HepG2 (cell line): ENCODE measurements around the gene ACBD7. TPM values are rescaled to one million over a fixed set of nuclear protein-coding genes. Genes with fewer than 3 reads are reported as not detected.
A peak's percentile ranks its signal among the peaks of the same experiment; 100 is the strongest.

Source experiments
- CREM ChIP-seq, 2 experiments: sonication (generic) in 1 of 2; formaldehyde crosslinking in 1 of 2; IDR thresholded peaks; 2 replicates each; pipeline versions ENCODE4 v1.4.0 to v1.6.1; 2016 to 2020; ENCODE audit warnings: antibody characterized with exemption in 1 of 2, mild to moderate bottlenecking in 1 of 2, missing genetic modification reagents in 1 of 2
- MTA1 ChIP-seq: sonication (generic); formaldehyde crosslinking; IDR thresholded peaks from 2 replicates; pipeline ENCODE4 v1.4.0; 2020; ENCODE audit warnings: missing genetic modification reagents, mild to moderate bottlenecking, borderline replicate concordance
- MTF1 ChIP-seq: sonication (generic); formaldehyde crosslinking; IDR thresholded peaks from 2 replicates; pipeline ENCODE4 v1.5.0; 2020; ENCODE audit warnings: missing genetic modification reagents
- NFATC3 ChIP-seq: sonication (generic); formaldehyde crosslinking; IDR thresholded peaks from 2 replicates; pipeline ENCODE4 v1.5.1; 2020; ENCODE audit warnings: mild to moderate bottlenecking, missing genetic modification reagents
- POLR2AphosphoS2 ChIP-seq: IDR thresholded peaks from 2 replicates; pipeline ENCODE4 v1.6.1; 2011; ENCODE audit warnings: low read depth, low read length, improper control_type of control experiment
- PRDM15 ChIP-seq: sonication (generic); formaldehyde crosslinking; IDR thresholded peaks from 2 replicates; pipeline ENCODE4 v1.4.0; 2020; ENCODE audit warnings: missing genetic modification reagents
- SP2 ChIP-seq: sonication (generic); formaldehyde crosslinking; IDR thresholded peaks from 2 replicates; pipeline ENCODE4 v1.5.1; 2020; ENCODE audit warnings: mild to moderate bottlenecking, missing genetic modification reagents
- SP4 ChIP-seq: sonication (generic); formaldehyde crosslinking; IDR thresholded peaks from 2 replicates; pipeline ENCODE4 v1.8.1; 2023; ENCODE audit warnings: mild to moderate bottlenecking, missing genetic modification reagents
- TEAD3 ChIP-seq: optimal IDR thresholded peaks from 2 replicates; pipeline ENCODE3; 2016; ENCODE audit warnings: borderline replicate concordance
- ZNF101 ChIP-seq: sonication (generic); formaldehyde crosslinking; IDR thresholded peaks from 2 replicates; pipeline ENCODE4 v1.4.0; 2020; ENCODE audit warnings: mild to moderate bottlenecking, low read depth, missing genetic modification reagents, borderline replicate concordance
- ZNF143 ChIP-seq: sonication (generic); formaldehyde crosslinking; IDR thresholded peaks from 2 replicates; pipeline ENCODE4 v1.4.0; 2020; ENCODE audit warnings: missing genetic modification reagents
- ZNF550 ChIP-seq: sonication (generic); formaldehyde crosslinking; IDR thresholded peaks from 2 replicates; pipeline ENCODE4 v1.4.0; 2020; ENCODE audit warnings: mild to moderate bottlenecking, missing genetic modification reagents, borderline replicate concordance
- ZNF615 ChIP-seq: sonication (generic); formaldehyde crosslinking; IDR thresholded peaks from 2 replicates; pipeline ENCODE4 v1.5.0; 2020; ENCODE audit warnings: mild to moderate bottlenecking, missing genetic modification reagents, borderline replicate concordance
- ZNF781 ChIP-seq: sonication (generic); formaldehyde crosslinking; IDR thresholded peaks from 2 replicates; pipeline ENCODE4 v1.5.1; 2020; ENCODE audit warnings: borderline replicate concordance, mild to moderate bottlenecking, missing genetic modification reagents; ENCODE audit errors: not compliant biosample characterization
- ZNF839 ChIP-seq: sonication (generic); formaldehyde crosslinking; IDR thresholded peaks from 2 replicates; pipeline ENCODE4 v1.4.0; 2020; ENCODE audit warnings: missing genetic modification reagents, mild to moderate bottlenecking, borderline replicate concordance
- polyA plus RNA-seq, 8 experiments: library from polyadenylated mRNA; depleted of rRNA in 3 of 8; stranded (reverse) in 7 of 8; unstranded in 1 of 8; fragments of >200 nt; fragmentation: Illumina TruSeq in 4 of 8; extraction: Trizol in 4 of 8; gene quantifications; 2 replicates each; pipeline versions ENCODE4 v1.2.1 to v1.2.3, GENCODE V29; 2011 to 2016; ENCODE audit warnings: low read depth in 4 of 8, missing spikeins in 1 of 8, mixed read lengths in 1 of 8; ENCODE audit not compliant: insufficient read depth in 1 of 8
- total RNA-seq, 5 experiments: library from RNA; depleted of rRNA; stranded (reverse); fragments of >200 nt; fragmentation: Illumina TruSeq; extraction: Trizol; gene quantifications; 2 replicates each; pipeline ENCODE4 v1.2.3, GENCODE V29; 2016; ENCODE audit warnings: low read depth in 1 of 5
- TF ChIP-seq, protein P1 (sequence below): sonication (generic); formaldehyde crosslinking; IDR thresholded peaks from 2 replicates; pipeline ENCODE4 v1.4.0; 2020; ENCODE audit warnings: missing genetic modification reagents
- TF ChIP-seq, protein P2 (sequence below): sonication (generic); formaldehyde crosslinking; IDR thresholded peaks from 2 replicates; pipeline ENCODE4 v1.8.1; 2023; ENCODE audit warnings: mild to moderate bottlenecking, missing genetic modification reagents
- TF ChIP-seq, protein P3 (sequence below): sonication (generic); formaldehyde crosslinking; IDR thresholded peaks from 2 replicates; pipeline ENCODE4 v1.5.0; 2020; ENCODE audit warnings: missing genetic modification reagents
- TF ChIP-seq, protein P4 (sequence below): IDR thresholded peaks from 2 replicates; pipeline ENCODE4 v1.6.1; 2016; ENCODE audit warnings: missing genetic modification reagents, missing compliant biosample characterization

The ACBD7 gene
- total and polyA plus RNA-seq, 2 of the 13 experiments (the other 11 are each of a cell fraction or from before 2014, with no cell fraction given): 1.4 to 2.6 TPM

- TF ChIP-seq NFATC3 (CRISPR knock-in tag) (no peak), MTF1 (CRISPR knock-in tag) (no peak), PRDM15 (CRISPR knock-in tag) (peak; percentile 89), ZNF101 (CRISPR knock-in tag) (no peak), ZNF781 (CRISPR knock-in tag) (no peak), ZNF143 (CRISPR knock-in tag) (no peak), MTA1 (CRISPR knock-in tag) (no peak), ZNF615 (CRISPR knock-in tag) (no peak), POLR2AphosphoS2 (no peak), CREM (IDR thresholded peaks at IDR 0.05) (no peak), CREM (CRISPR knock-in tag; IDR thresholded peaks at IDR 0.05) (no peak), SP4 (CRISPR knock-in tag) (peak; percentile 75; the same call in 1 of the 2 replicates), ZNF839 (CRISPR knock-in tag) (no peak), SP2 (CRISPR knock-in tag) (peak; percentile 69), TEAD3 (CRISPR knock-in tag) (peak; percentile 33), ZNF550 (no peak)
- TF ChIP-seq, protein P1, sequence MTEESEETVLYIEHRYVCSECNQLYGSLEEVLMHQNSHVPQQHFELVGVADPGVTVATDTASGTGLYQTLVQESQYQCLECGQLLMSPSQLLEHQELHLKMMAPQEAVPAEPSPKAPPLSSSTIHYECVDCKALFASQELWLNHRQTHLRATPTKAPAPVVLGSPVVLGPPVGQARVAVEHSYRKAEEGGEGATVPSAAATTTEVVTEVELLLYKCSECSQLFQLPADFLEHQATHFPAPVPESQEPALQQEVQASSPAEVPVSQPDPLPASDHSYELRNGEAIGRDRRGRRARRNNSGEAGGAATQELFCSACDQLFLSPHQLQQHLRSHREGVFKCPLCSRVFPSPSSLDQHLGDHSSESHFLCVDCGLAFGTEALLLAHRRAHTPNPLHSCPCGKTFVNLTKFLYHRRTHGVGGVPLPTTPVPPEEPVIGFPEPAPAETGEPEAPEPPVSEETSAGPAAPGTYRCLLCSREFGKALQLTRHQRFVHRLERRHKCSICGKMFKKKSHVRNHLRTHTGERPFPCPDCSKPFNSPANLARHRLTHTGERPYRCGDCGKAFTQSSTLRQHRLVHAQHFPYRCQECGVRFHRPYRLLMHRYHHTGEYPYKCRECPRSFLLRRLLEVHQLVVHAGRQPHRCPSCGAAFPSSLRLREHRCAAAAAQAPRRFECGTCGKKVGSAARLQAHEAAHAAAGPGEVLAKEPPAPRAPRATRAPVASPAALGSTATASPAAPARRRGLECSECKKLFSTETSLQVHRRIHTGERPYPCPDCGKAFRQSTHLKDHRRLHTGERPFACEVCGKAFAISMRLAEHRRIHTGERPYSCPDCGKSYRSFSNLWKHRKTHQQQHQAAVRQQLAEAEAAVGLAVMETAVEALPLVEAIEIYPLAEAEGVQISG (CRISPR knock-in tag): 0 out of 2 replicates have a peak, but pooled peaks have one; percentile 19
- TF ChIP-seq, protein P2, sequence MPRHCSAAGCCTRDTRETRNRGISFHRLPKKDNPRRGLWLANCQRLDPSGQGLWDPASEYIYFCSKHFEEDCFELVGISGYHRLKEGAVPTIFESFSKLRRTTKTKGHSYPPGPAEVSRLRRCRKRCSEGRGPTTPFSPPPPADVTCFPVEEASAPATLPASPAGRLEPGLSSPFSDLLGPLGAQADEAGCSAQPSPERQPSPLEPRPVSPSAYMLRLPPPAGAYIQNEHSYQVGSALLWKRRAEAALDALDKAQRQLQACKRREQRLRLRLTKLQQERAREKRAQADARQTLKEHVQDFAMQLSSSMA (CRISPR knock-in tag): no peak
- TF ChIP-seq, protein P3, sequence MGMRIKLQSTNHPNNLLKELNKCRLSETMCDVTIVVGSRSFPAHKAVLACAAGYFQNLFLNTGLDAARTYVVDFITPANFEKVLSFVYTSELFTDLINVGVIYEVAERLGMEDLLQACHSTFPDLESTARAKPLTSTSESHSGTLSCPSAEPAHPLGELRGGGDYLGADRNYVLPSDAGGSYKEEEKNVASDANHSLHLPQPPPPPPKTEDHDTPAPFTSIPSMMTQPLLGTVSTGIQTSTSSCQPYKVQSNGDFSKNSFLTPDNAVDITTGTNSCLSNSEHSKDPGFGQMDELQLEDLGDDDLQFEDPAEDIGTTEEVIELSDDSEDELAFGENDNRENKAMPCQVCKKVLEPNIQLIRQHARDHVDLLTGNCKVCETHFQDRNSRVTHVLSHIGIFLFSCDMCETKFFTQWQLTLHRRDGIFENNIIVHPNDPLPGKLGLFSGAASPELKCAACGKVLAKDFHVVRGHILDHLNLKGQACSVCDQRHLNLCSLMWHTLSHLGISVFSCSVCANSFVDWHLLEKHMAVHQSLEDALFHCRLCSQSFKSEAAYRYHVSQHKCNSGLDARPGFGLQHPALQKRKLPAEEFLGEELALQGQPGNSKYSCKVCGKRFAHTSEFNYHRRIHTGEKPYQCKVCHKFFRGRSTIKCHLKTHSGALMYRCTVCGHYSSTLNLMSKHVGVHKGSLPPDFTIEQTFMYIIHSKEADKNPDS (CRISPR knock-in tag): no peak
- TF ChIP-seq, protein P4, sequence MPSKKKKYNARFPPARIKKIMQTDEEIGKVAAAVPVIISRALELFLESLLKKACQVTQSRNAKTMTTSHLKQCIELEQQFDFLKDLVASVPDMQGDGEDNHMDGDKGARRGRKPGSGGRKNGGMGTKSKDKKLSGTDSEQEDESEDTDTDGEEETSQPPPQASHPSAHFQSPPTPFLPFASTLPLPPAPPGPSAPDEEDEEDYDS (CRISPR knock-in tag): peak; percentile 84
These were observed at the start of gene ACBD7 (continued) for GRCh38 chr10:15088428-15089261.
